ENCODE data around the gene IKZF1.

The IKZF1 gene

GRCh38 chr7:50427518-50427917 is 123.0 kb downstream of the IKZF1 start:
- no peak for DNase-seq (ENCODE audit: low read depth in 1 of 2, low spot score in 1 of 2)
- Histone ChIP-seq H3K4me3 (replicated peaks; ENCODE audit: insufficient read depth, low read length) (no peak overlapping the region), H3K27ac (replicated peaks) (no peak overlapping the region), H3K27me3 (ENCODE audit: insufficient read depth, poor library complexity, severe bottlenecking) (no peaks in the 10 kb centered on the region)
- TF ChIP-seq GABPA (IDR thresholded peaks at IDR 0.05; ENCODE audit: low read depth) (no peak), CTCF (IDR thresholded peaks at IDR 0.05; ENCODE audit: insufficient read depth, low read length) (no peak), POLR2AphosphoS5 (IDR thresholded peaks at IDR 0.05; ENCODE audit: low read depth) (no peak), REST (IDR thresholded peaks at IDR 0.05; ENCODE audit: insufficient replicate concordance, low read depth) (no peak), SPI1 (IDR thresholded peaks at IDR 0.05; ENCODE audit: borderline replicate concordance, low read depth) (no peak)

GRCh38 chr7:50428911-50429310 is 124.4 kb downstream of the IKZF1 start:
- H3K27me3 ChIP-seq (ENCODE audit: insufficient read depth, poor library complexity, severe bottlenecking) = no peaks in the 10 kb centered on the region
- no peak for DNase-seq (ENCODE audit: low read depth in 1 of 2, low spot score in 1 of 2)
- H3K4me3 ChIP-seq (replicated peaks; ENCODE audit: insufficient read depth, low read length) = no peak overlapping the region
- TF ChIP-seq SPI1 (IDR thresholded peaks at IDR 0.05; ENCODE audit: borderline replicate concordance, low read depth) (no peak), POLR2AphosphoS5 (IDR thresholded peaks at IDR 0.05; ENCODE audit: low read depth) (no peak), CTCF (IDR thresholded peaks at IDR 0.05; ENCODE audit: insufficient read depth, low read length) (no peak), GABPA (IDR thresholded peaks at IDR 0.05; ENCODE audit: low read depth) (no peak), REST (IDR thresholded peaks at IDR 0.05; ENCODE audit: insufficient replicate concordance, low read depth) (no peak)
- no peak overlapping the region for H3K27ac ChIP-seq (replicated peaks)

- TF ChIP-seq GABPA (IDR thresholded peaks at IDR 0.05; ENCODE audit: low read depth) (no peak), REST (IDR thresholded peaks at IDR 0.05; ENCODE audit: insufficient replicate concordance, low read depth) (no peak), CTCF (IDR thresholded peaks at IDR 0.05; ENCODE audit: insufficient read depth, low read length) (no peak), POLR2AphosphoS5 (IDR thresholded peaks at IDR 0.05; ENCODE audit: low read depth) (no peak), SPI1 (IDR thresholded peaks at IDR 0.05; ENCODE audit: borderline replicate concordance, low read depth) (no peak)
- H3K4me3 ChIP-seq (replicated peaks; ENCODE audit: insufficient read depth, low read length) = no peak overlapping the region
- H3K27ac ChIP-seq (replicated peaks) = no peak overlapping the region
- no peak for DNase-seq (ENCODE audit: low read depth in 1 of 2, low spot score in 1 of 2)
- H3K27me3 ChIP-seq (ENCODE audit: insufficient read depth, poor library complexity, severe bottlenecking) = no peaks in the 10 kb centered on the region
Observed at GRCh38 chr7:50431316-50431715, 126.8 kb downstream of the IKZF1 start.
